Skeletal muscle satellite cell (primary cell): Measurements from ENCODE around the gene PSMA7.

ENCODE experiments used
- H3K27me3 ChIP-seq: 2 replicates; pipeline ENCODE4 v1.7.0; 2013; ENCODE audit warnings: low read length; ENCODE audit not compliant: control insufficient read depth, insufficient read depth
- H3K36me3 ChIP-seq: 2 replicates; pipeline ENCODE4 v1.7.0; 2013; ENCODE audit warnings: mild to moderate bottlenecking, control low read depth, low read length; ENCODE audit not compliant: insufficient read depth
- H3K4me1 ChIP-seq: 2 replicates; pipeline ENCODE4 v1.7.0; 2013; ENCODE audit warnings: low read length; ENCODE audit not compliant: control insufficient read depth, insufficient read depth
- H3K4me2 ChIP-seq: 2 replicates; pipeline ENCODE4 v1.7.0; 2013; ENCODE audit warnings: mild to moderate bottlenecking, low read length
- H3K4me3 ChIP-seq: 2 replicates; pipeline ENCODE4 v1.7.0; 2013; ENCODE audit warnings: low read length
- H3K9ac ChIP-seq: 2 replicates; pipeline ENCODE4 v1.7.0; 2013; ENCODE audit warnings: mild to moderate bottlenecking, low read depth, low read length, moderate library complexity
- H3K9me3 ChIP-seq: replicated peaks from 2 replicates; pipeline ENCODE4 v1.7.0; 2013; ENCODE audit warnings: mild to moderate bottlenecking, control low read depth, low read length

Gene PSMA7

GRCh38 chr20:62159052-62159451 lies 15.9 kb upstream of the PSMA7 start:
- no peaks in the 10 kb centered on the region for H3K27me3 ChIP-seq
- H3K4me3 ChIP-seq = no peak overlapping the region
- peaks cover 37% of the 10 kb centered on the region for H3K4me1 ChIP-seq
- H3K4me2 ChIP-seq = no peak overlapping the region
- no peaks in the 10 kb centered on the region for H3K9me3 ChIP-seq
- H3K9ac ChIP-seq = no peak overlapping the region
- H3K36me3 ChIP-seq = peaks cover 29% of the 10 kb centered on the region

GRCh38 chr20:62158541-62158940 lies 15.3 kb upstream of the PSMA7 start:
- H3K4me3 ChIP-seq = no peak overlapping the region
- H3K4me2 ChIP-seq = no peak overlapping the region
- H3K27me3 ChIP-seq = no peaks in the 10 kb centered on the region
- H3K36me3 ChIP-seq = peaks cover 31% of the 10 kb centered on the region
- no peaks in the 10 kb centered on the region for H3K9me3 ChIP-seq
- H3K9ac ChIP-seq = no peak overlapping the region
- H3K4me1 ChIP-seq = peaks cover 37% of the 10 kb centered on the region

- H3K36me3 ChIP-seq = peaks cover 32% of the 10 kb centered on the region
- H3K4me2 ChIP-seq = no peak overlapping the region
- H3K27me3 ChIP-seq = no peaks in the 10 kb centered on the region
- no peak overlapping the region for H3K4me3 ChIP-seq
- no peaks in the 10 kb centered on the region for H3K9me3 ChIP-seq
- H3K4me1 ChIP-seq = peaks cover 37% of the 10 kb centered on the region
- H3K9ac ChIP-seq = no peak overlapping the region
These were observed 14.8 kb upstream of the PSMA7 start for GRCh38 chr20:62158088-62158400.

GRCh38 chr20:62157387-62158087 lies 14.3 kb upstream of the PSMA7 start:
- Histone ChIP-seq H3K4me2 (no peak overlapping the region), H3K9ac (no peak overlapping the region), H3K9me3 (no peaks in the 10 kb centered on the region), H3K27me3 (no peaks in the 10 kb centered on the region), H3K4me3 (no peak overlapping the region), H3K4me1 (peaks cover 37% of the 10 kb centered on the region), H3K36me3 (peaks cover 30% of the 10 kb centered on the region)

- H3K4me2 ChIP-seq = no peak overlapping the region
- H3K36me3 ChIP-seq = peaks cover 28% of the 10 kb centered on the region
- no peak overlapping the region for H3K4me3 ChIP-seq
- peaks cover 34% of the 10 kb centered on the region for H3K4me1 ChIP-seq
- no peaks in the 10 kb centered on the region for H3K27me3 ChIP-seq
- no peak overlapping the region for H3K9ac ChIP-seq
- no peaks in the 10 kb centered on the region for H3K9me3 ChIP-seq
These were observed 13.6 kb upstream of the PSMA7 start for GRCh38 chr20:62156592-62157386.

GRCh38 chr20:62156254-62156556 lies 13.0 kb upstream of the PSMA7 start:
- no peak overlapping the region for H3K9ac ChIP-seq
- H3K4me1 ChIP-seq = peaks cover 28% of the 10 kb centered on the region
- no peak overlapping the region for H3K4me3 ChIP-seq
- H3K36me3 ChIP-seq = peaks cover 23% of the 10 kb centered on the region
- no peaks in the 10 kb centered on the region for H3K27me3 ChIP-seq
- H3K4me2 ChIP-seq = no peak overlapping the region
- no peaks in the 10 kb centered on the region for H3K9me3 ChIP-seq

GRCh38 chr20:62155428-62156253 lies 12.4 kb upstream of the PSMA7 start:
- Histone ChIP-seq H3K4me2 (no peak overlapping the region), H3K36me3 (peaks cover 23% of the 10 kb centered on the region), H3K4me3 (no peak overlapping the region), H3K9me3 (no peaks in the 10 kb centered on the region), H3K4me1 (peaks cover 23% of the 10 kb centered on the region), H3K9ac (no peak overlapping the region), H3K27me3 (no peaks in the 10 kb centered on the region)

- H3K36me3 ChIP-seq = peaks cover 18% of the 10 kb centered on the region
- no peak overlapping the region for H3K9ac ChIP-seq
- H3K9me3 ChIP-seq = no peaks in the 10 kb centered on the region
- H3K4me2 ChIP-seq = no peak overlapping the region
- no peaks in the 10 kb centered on the region for H3K27me3 ChIP-seq
- H3K4me1 ChIP-seq = peaks cover 11% of the 10 kb centered on the region
- no peak overlapping the region for H3K4me3 ChIP-seq
These were observed 8.7 kb upstream of the PSMA7 start for GRCh38 chr20:62151835-62152364.

GRCh38 chr20:62151225-62151624 lies 8.0 kb upstream of the PSMA7 start:
- Histone ChIP-seq H3K9me3 (no peaks in the 10 kb centered on the region), H3K9ac (no peak overlapping the region), H3K4me3 (no peak overlapping the region), H3K4me2 (no peak overlapping the region), H3K4me1 (peaks cover 6% of the 10 kb centered on the region), H3K27me3 (no peaks in the 10 kb centered on the region), H3K36me3 (peaks cover 18% of the 10 kb centered on the region)

- Histone ChIP-seq H3K36me3 (peaks cover 21% of the 10 kb centered on the region), H3K9me3 (no peaks in the 10 kb centered on the region), H3K4me3 (no peak overlapping the region), H3K4me2 (no peak overlapping the region), H3K9ac (no peak overlapping the region), H3K27me3 (no peaks in the 10 kb centered on the region), H3K4me1 (peaks cover 5% of the 10 kb centered on the region)
These were observed 7.0 kb upstream of the PSMA7 start for GRCh38 chr20:62150310-62150575.

GRCh38 chr20:62149532-62150309 lies 6.5 kb upstream of the PSMA7 start:
- H3K9ac ChIP-seq = no peak overlapping the region
- H3K4me1 ChIP-seq = peaks cover 10% of the 10 kb centered on the region

More at GRCh38 chr20:62149532-62150309, 6.5 kb upstream of the PSMA7 start:
- H3K4me2 ChIP-seq = no peak overlapping the region
- H3K36me3 ChIP-seq = peaks cover 21% of the 10 kb centered on the region
- no peak overlapping the region for H3K4me3 ChIP-seq
- H3K27me3 ChIP-seq = no peaks in the 10 kb centered on the region
- H3K9me3 ChIP-seq = no peaks in the 10 kb centered on the region
